ENCODE data around the gene EFNB2.

EFNB2 gene

GRCh38 chr13:106500445-106500844, 35.0 kb downstream of the EFNB2 start:
- no peak for DNase-seq (ENCODE audit: low spot score)

GRCh38 chr13:106499896-106500295, 35.6 kb downstream of the EFNB2 start:
- DNase-seq (ENCODE audit: low spot score): no peak

GRCh38 chr13:106499113-106499512, 36.3 kb downstream of the EFNB2 start:
- no peak for DNase-seq (ENCODE audit: low spot score)

- no peak for DNase-seq (ENCODE audit: low spot score)
Observed at GRCh38 chr13:106498571-106498970, 36.9 kb downstream of the EFNB2 start.

- no peak for DNase-seq (ENCODE audit: low spot score)
Observed at GRCh38 chr13:106498158-106498557, 37.3 kb downstream of the EFNB2 start.

- no peak for DNase-seq (ENCODE audit: low spot score)
Observed at GRCh38 chr13:106497079-106497478, 38.4 kb downstream of the EFNB2 start.

GRCh38 chr13:106496072-106496997, 39.1 kb downstream of the EFNB2 start:
- DNase-seq (ENCODE audit: low spot score): no peak

- DNase-seq (ENCODE audit: low spot score): no peak
Observed at GRCh38 chr13:106494936-106495335, 40.5 kb downstream of the EFNB2 start.

GRCh38 chr13:106494506-106494905, 41.0 kb downstream of the EFNB2 start:
- no peak for DNase-seq (ENCODE audit: low spot score)

- DNase-seq (ENCODE audit: low spot score): no peak
Observed at GRCh38 chr13:106493533-106494220, 41.8 kb downstream of the EFNB2 start.

GRCh38 chr13:106492588-106493475, 42.6 kb downstream of the EFNB2 start:
- no peak for DNase-seq (ENCODE audit: low spot score)

GRCh38 chr13:106491928-106492587, 43.4 kb downstream of the EFNB2 start:
- no peak for DNase-seq (ENCODE audit: low spot score)

- no peak for DNase-seq (ENCODE audit: low spot score)
Observed at GRCh38 chr13:106491463-106491862, 44.0 kb downstream of the EFNB2 start.

- no peak for DNase-seq (ENCODE audit: low spot score)
Observed at GRCh38 chr13:106490569-106491321, 44.7 kb downstream of the EFNB2 start.

- DNase-seq (ENCODE audit: low spot score): no peak
Observed at GRCh38 chr13:106489849-106490568, 45.5 kb downstream of the EFNB2 start.

GRCh38 chr13:106488686-106489085, 46.8 kb downstream of the EFNB2 start:
- no peak for DNase-seq (ENCODE audit: low spot score)

- DNase-seq (ENCODE audit: low spot score): no peak
Observed at GRCh38 chr13:106488076-106488475, 47.4 kb downstream of the EFNB2 start.

GRCh38 chr13:106487129-106487528, 48.3 kb downstream of the EFNB2 start:
- DNase-seq (ENCODE audit: low spot score): no peak

- DNase-seq (ENCODE audit: low spot score): no peak
Observed at GRCh38 chr13:106486287-106486686, 49.2 kb downstream of the EFNB2 start.

- DNase-seq (ENCODE audit: low spot score): no peak
Observed at GRCh38 chr13:106484537-106485193, 50.8 kb downstream of the EFNB2 start.
